ENCODE measurements around the gene PDGFC. TPM values are rescaled to one million over a fixed set of nuclear protein-coding genes. Genes with fewer than 3 reads are reported as not detected.

Gene PDGFC
- total and polyA plus RNA-seq, 8 donors, result 4.9 to 39.8 (median 10.8) TPM

- no peak for DNase-seq
- Histone ChIP-seq H3K4me3 (no peak overlapping the region), H3K9me3 (no peaks in the 10 kb centered on the region), H3K36me3 (no peaks in the 10 kb centered on the region), H3K27me3 (no peaks in the 10 kb centered on the region), H3K4me1 (no peaks in the 10 kb centered on the region), H3K27ac (no peak overlapping the region)
- TF ChIP-seq CTCF (IDR thresholded peaks at IDR 0.05), result no peak
- no peak for TF ChIP-seq POLR2A (IDR thresholded peaks at IDR 0.05)
- no peak for TF ChIP-seq EP300 (IDR thresholded peaks at IDR 0.05)
- no peak for TF ChIP-seq POLR2AphosphoS5 (IDR thresholded peaks at IDR 0.05)
- WGBS, 5 donors, result 73 to 80% (median 79%) methylated on average over 13 of the region's 13 CpGs
- intact Hi-C loops (cut with DNase I; ENCODE audit: low total_unique reads), result no loop called here
Observed at GRCh38 chr4:157014621-157015591, 43.3 kb upstream of the PDGFC start.

GRCh38 chr4:157013656-157014055, 42.1 kb upstream of the PDGFC start:
- Histone ChIP-seq H3K36me3 (no peaks in the 10 kb centered on the region), H3K4me1 (no peaks in the 10 kb centered on the region), H3K9me3 (no peaks in the 10 kb centered on the region), H3K4me3 (no peak overlapping the region), H3K27ac (no peak overlapping the region), H3K27me3 (no peaks in the 10 kb centered on the region)
- no peak for DNase-seq
- intact Hi-C loops (cut with DNase I; ENCODE audit: low total_unique reads), result no loop called here
- WGBS, 5 donors, result 84 to 88% (median 87%) methylated on average over 4 of the region's 4 CpGs
- TF ChIP-seq EP300 (IDR thresholded peaks at IDR 0.05) (no peak), POLR2AphosphoS5 (IDR thresholded peaks at IDR 0.05) (no peak), POLR2A (IDR thresholded peaks at IDR 0.05) (no peak), CTCF (IDR thresholded peaks at IDR 0.05) (no peak)

GRCh38 chr4:157012781-157013180, 41.2 kb upstream of the PDGFC start:
- Histone ChIP-seq H3K4me1 (no peaks in the 10 kb centered on the region), H3K27ac (no peak overlapping the region), H3K27me3 (no peaks in the 10 kb centered on the region), H3K4me3 (no peak overlapping the region), H3K36me3 (no peaks in the 10 kb centered on the region), H3K9me3 (no peaks in the 10 kb centered on the region)
- DNase-seq, result no peak
- WGBS, 5 donors, result 60 to 88% (median 80%) methylated on average over 2 of the region's 2 CpGs
- intact Hi-C loops (cut with DNase I; ENCODE audit: low total_unique reads), result no loop called here
- TF ChIP-seq CTCF (IDR thresholded peaks at IDR 0.05) (no peak), POLR2AphosphoS5 (IDR thresholded peaks at IDR 0.05) (no peak), POLR2A (IDR thresholded peaks at IDR 0.05) (no peak), EP300 (IDR thresholded peaks at IDR 0.05) (no peak)

- no peak for DNase-seq
- no peak overlapping the region for H3K4me3 ChIP-seq
- no peaks in the 10 kb centered on the region for H3K9me3 ChIP-seq
- H3K27me3 ChIP-seq, result no peaks in the 10 kb centered on the region
- H3K27ac ChIP-seq, result no peak overlapping the region
- no peaks in the 10 kb centered on the region for H3K36me3 ChIP-seq
- intact Hi-C loops (cut with DNase I; ENCODE audit: low total_unique reads), result no loop called here
- TF ChIP-seq POLR2A (IDR thresholded peaks at IDR 0.05), result no peak
- H3K4me1 ChIP-seq, result no peaks in the 10 kb centered on the region
Observed at GRCh38 chr4:157012296-157012695, 40.7 kb upstream of the PDGFC start.

- H3K4me3 ChIP-seq, result no peak overlapping the region
- no peaks in the 10 kb centered on the region for H3K36me3 ChIP-seq
- H3K4me1 ChIP-seq, result no peaks in the 10 kb centered on the region
- no peaks in the 10 kb centered on the region for H3K27me3 ChIP-seq
- H3K27ac ChIP-seq, result no peak overlapping the region
- no peaks in the 10 kb centered on the region for H3K9me3 ChIP-seq
- intact Hi-C loops (cut with DNase I; ENCODE audit: low total_unique reads), result no loop called here
- TF ChIP-seq POLR2AphosphoS5 (IDR thresholded peaks at IDR 0.05), result no peak
- no peak for TF ChIP-seq POLR2A (IDR thresholded peaks at IDR 0.05)
- no peak for TF ChIP-seq CTCF (IDR thresholded peaks at IDR 0.05)
- TF ChIP-seq EP300 (IDR thresholded peaks at IDR 0.05), result no peak
- 36 to 69% (median 45%) methylated on average over 2 of the region's 2 CpGs for WGBS, 5 donors
- DNase-seq, result no peak
Observed at GRCh38 chr4:157010630-157011029, 39.0 kb upstream of the PDGFC start.

All from stomach (tissue), 9 donors.